ENCODE measurements around the gene ARMS2. TPM values are rescaled to one million over a fixed set of nuclear protein-coding genes. Genes with fewer than 3 reads are reported as not detected.
A peak's percentile ranks its signal among the peaks of the same experiment; 100 is the strongest.

ARMS2 gene
- total RNA-seq, 1 donor from 2014 or later: not detected

DNA sequence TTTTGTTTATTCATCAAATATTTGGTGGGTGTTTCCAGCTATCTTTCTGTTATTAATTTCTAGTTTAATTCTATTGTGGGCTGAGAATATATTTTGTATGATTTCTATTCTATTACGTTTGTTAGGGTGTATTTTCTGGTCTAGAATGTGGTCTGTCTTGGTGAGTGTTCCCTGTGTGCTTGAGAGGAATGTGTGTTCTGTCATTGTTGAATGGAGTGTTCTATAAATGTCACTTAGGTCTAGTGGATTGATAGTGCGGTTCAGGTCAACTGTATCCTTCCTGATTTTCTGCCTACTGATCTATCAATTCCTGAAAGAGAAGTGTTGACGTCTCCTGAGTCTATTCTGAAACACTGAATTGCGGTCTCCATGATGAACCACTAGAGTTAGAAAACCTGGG is 15.4 kb downstream of the ARMS2 start:
- Mint-ChIP-seq H3K9me3 (ENCODE audit: unreplicated experiment) (no peaks in the 10 kb centered on the region), H3K36me3 (ENCODE audit: unreplicated experiment) (peaks cover 24% of the 10 kb centered on the region), H3K27me3 (ENCODE audit: unreplicated experiment) (no peaks in the 10 kb centered on the region), H3K27ac (ENCODE audit: unreplicated experiment) (peak overlapping the region; percentile 95), H3K4me3 (ENCODE audit: unreplicated experiment) (peak overlapping the region; percentile 2), H3K4me1 (ENCODE audit: unreplicated experiment) (peaks cover 95% of the 10 kb centered on the region)
- TF ChIP-seq CTCF (IDR thresholded peaks at IDR 0.05): no peak
- DNase-seq (ENCODE audit: extremely low spot score, unreplicated experiment): no peak

- H3K27me3 Mint-ChIP-seq (ENCODE audit: unreplicated experiment): no peaks in the 10 kb centered on the region
- peak overlapping the region; percentile 44 for H3K27ac Mint-ChIP-seq (ENCODE audit: unreplicated experiment)
- H3K9me3 Mint-ChIP-seq (ENCODE audit: unreplicated experiment): no peaks in the 10 kb centered on the region
- peaks cover 95% of the 10 kb centered on the region for H3K4me1 Mint-ChIP-seq (ENCODE audit: unreplicated experiment)
- H3K4me3 Mint-ChIP-seq (ENCODE audit: unreplicated experiment): no peak overlapping the region
- no peak for TF ChIP-seq CTCF (IDR thresholded peaks at IDR 0.05)
- DNase-seq (ENCODE audit: extremely low spot score, unreplicated experiment): no peak
- H3K36me3 Mint-ChIP-seq (ENCODE audit: unreplicated experiment): peaks cover 22% of the 10 kb centered on the region
Measured at GRCh38 chr10:122471531-122472177, 17.2 kb downstream of the ARMS2 start.

- Mint-ChIP-seq H3K4me3 (ENCODE audit: unreplicated experiment) (no peak overlapping the region), H3K9me3 (ENCODE audit: unreplicated experiment) (no peaks in the 10 kb centered on the region), H3K27me3 (ENCODE audit: unreplicated experiment) (no peaks in the 10 kb centered on the region), H3K27ac (ENCODE audit: unreplicated experiment) (peak overlapping the region; percentile 90), H3K36me3 (ENCODE audit: unreplicated experiment) (peaks cover 22% of the 10 kb centered on the region), H3K4me1 (ENCODE audit: unreplicated experiment) (peaks cover 93% of the 10 kb centered on the region)
- no peak for TF ChIP-seq CTCF (IDR thresholded peaks at IDR 0.05)
- DNase-seq (ENCODE audit: extremely low spot score, unreplicated experiment): no peak
Measured at GRCh38 chr10:122473116-122473515, 18.7 kb downstream of the ARMS2 start.

DNA sequence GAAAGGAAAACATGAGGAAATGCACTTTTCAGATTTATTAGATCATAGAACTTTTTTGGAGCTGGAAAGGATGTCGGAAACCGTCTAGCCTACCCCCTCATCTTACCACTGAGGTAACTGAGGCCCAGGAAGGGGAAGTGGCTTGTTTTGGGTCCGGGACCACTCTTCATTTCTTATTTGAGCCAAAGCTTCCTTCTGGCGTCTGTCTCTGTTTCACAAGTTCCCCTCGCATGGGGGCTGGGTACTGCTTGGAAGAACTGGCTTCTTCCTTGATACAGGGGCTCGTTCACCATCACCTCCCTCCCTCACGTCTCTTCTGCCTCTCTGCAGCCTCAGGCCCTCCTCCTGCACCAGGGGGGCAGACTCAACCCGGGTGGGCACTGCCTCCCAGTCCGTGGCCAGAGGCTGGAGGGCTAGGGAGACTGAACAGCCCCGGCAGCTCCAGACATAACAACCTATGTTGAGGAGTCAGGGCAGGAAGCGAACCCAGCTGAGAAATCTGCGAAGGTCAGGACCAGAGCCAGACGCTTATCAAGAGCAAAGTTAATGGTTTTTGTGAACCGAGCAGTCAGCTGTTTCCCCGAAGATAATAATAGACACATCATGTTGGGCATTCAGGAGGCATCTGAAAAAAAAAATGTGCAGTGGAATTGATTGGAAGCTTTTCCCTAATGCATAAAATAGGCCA is 19.8 kb downstream of the ARMS2 start:
- Mint-ChIP-seq H3K36me3 (ENCODE audit: unreplicated experiment) (peaks cover 26% of the 10 kb centered on the region), H3K27ac (ENCODE audit: unreplicated experiment) (peak overlapping the region; percentile 90)

More for the DNA sequence above, 19.8 kb downstream of the ARMS2 start:
- no peak for TF ChIP-seq CTCF (IDR thresholded peaks at IDR 0.05)
- DNase-seq (ENCODE audit: extremely low spot score, unreplicated experiment): no peak
- H3K4me1 Mint-ChIP-seq (ENCODE audit: unreplicated experiment): peaks cover 87% of the 10 kb centered on the region
- no peaks in the 10 kb centered on the region for H3K27me3 Mint-ChIP-seq (ENCODE audit: unreplicated experiment)
- no peak overlapping the region for H3K4me3 Mint-ChIP-seq (ENCODE audit: unreplicated experiment)
- H3K9me3 Mint-ChIP-seq (ENCODE audit: unreplicated experiment): no peaks in the 10 kb centered on the region
